Upper lobe of right lung (tissue), 1 donor: ENCODE data around the gene HGF. TPM values are rescaled to one million over a fixed set of nuclear protein-coding genes. Genes with fewer than 3 reads are reported as not detected.

Experiments used
- ATAC-seq: fragments of 200-7000 bp; cut with Tn5 transposase; one replicate; pipeline ENCODE4 v1.9.1; 2020; ENCODE audit warnings: mild to moderate bottlenecking, moderate library complexity
- DNase-seq: peaks from one replicate; pipeline ENCODE4 v3.0.0-alpha.2; 2020
- H3K27ac ChIP-seq: fragments of 200-600 bp; one replicate; pipeline ENCODE4 v1.8.0; 2022
- H3K27me3 ChIP-seq: fragments of 200-600 bp; one replicate; pipeline ENCODE4 v1.8.0; 2022; ENCODE audit warnings: mild to moderate bottlenecking
- H3K36me3 ChIP-seq: fragments of 200-600 bp; one replicate; pipeline ENCODE4 v1.8.0; 2022
- H3K4me1 ChIP-seq: fragments of 200-600 bp; one replicate; pipeline ENCODE4 v1.8.0; 2022
- H3K4me3 ChIP-seq: fragments of 200-600 bp; one replicate; pipeline ENCODE4 v1.8.0; 2022; ENCODE audit warnings: mild to moderate bottlenecking
- H3K9me3 ChIP-seq: fragments of 200-600 bp; one replicate; pipeline ENCODE4 v1.8.0; 2022
- intact Hi-C: fragments of 100-400 bp; cut with DNase I; formaldehyde crosslinking; loops from one replicate; pipeline ENCODE4 v1.11.0; 2022
- total RNA-seq: library from RNA; stranded (reverse); fragmentation: NEBNext Ultra II Directional; extraction: Animal tissue kit (Norgen Biotek cat#: 25700); gene quantifications from one replicate; pipeline ENCODE4 v1.2.1, GENCODE V29; 2021
- TF ChIP-seq, protein P1 (sequence below): fragments of 200-600 bp; IDR thresholded peaks from one replicate; pipeline ENCODE4 v1.8.0; 2022; ENCODE audit warnings: antibody characterized with exemption
- donor health status: DM: no; HTN: yes; CAD: no; lungs with severe emphysema.

The HGF gene
- total RNA-seq, 1 donor from 2014 or later: 26.5 TPM

DNA sequence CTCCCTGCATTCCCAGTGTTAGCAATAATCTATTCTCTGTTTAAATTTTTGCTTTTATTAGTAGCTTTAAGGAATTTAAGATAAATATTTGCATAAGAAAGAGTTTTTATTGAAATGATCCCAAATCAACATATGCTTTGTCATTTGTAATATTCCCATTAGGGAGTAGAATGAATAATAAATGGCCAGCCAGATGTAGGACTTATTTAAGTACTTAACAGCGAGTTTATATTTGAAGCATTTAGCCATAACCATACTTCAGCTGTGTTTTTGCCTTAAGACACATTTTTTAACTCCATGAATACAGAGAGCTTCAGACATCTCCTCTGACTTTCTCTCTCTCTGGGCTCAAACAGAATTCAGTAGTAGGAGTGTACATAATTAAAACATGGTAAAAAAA is 103.6 kb downstream of the HGF start:
- Histone ChIP-seq H3K9me3 (no peaks in the 10 kb centered on the region), H3K27me3 (no peaks in the 10 kb centered on the region), H3K4me3 (no peak overlapping the region), H3K4me1 (no peaks in the 10 kb centered on the region), H3K36me3 (no peaks in the 10 kb centered on the region), H3K27ac (no peak overlapping the region)
- intact Hi-C loops: no loop called here
- no peak for DNase-seq
- TF ChIP-seq, protein P1, sequence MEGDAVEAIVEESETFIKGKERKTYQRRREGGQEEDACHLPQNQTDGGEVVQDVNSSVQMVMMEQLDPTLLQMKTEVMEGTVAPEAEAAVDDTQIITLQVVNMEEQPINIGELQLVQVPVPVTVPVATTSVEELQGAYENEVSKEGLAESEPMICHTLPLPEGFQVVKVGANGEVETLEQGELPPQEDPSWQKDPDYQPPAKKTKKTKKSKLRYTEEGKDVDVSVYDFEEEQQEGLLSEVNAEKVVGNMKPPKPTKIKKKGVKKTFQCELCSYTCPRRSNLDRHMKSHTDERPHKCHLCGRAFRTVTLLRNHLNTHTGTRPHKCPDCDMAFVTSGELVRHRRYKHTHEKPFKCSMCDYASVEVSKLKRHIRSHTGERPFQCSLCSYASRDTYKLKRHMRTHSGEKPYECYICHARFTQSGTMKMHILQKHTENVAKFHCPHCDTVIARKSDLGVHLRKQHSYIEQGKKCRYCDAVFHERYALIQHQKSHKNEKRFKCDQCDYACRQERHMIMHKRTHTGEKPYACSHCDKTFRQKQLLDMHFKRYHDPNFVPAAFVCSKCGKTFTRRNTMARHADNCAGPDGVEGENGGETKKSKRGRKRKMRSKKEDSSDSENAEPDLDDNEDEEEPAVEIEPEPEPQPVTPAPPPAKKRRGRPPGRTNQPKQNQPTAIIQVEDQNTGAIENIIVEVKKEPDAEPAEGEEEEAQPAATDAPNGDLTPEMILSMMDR: no peak
- ATAC-seq: no peak

DNA sequence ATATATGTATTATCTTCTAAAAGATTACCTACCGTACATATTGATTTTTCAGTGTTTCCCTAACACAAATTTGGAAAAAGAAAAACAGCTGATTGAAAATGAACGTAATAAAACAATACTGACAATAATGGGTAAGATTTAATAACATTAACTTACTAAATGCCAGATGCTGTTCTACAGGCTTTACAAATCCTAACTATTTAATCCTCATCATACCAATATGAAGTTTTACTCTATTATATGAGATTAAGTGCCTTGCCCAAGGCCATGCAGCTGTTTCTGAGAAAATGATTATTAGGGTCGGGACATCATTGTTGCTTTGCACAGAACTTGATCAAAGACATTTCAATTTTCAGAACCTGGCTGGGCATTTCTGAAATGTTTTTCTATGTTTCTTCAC is 104.6 kb downstream of the HGF start:
- Histone ChIP-seq H3K9me3 (no peaks in the 10 kb centered on the region), H3K4me1 (no peaks in the 10 kb centered on the region), H3K36me3 (no peaks in the 10 kb centered on the region), H3K27ac (no peak overlapping the region), H3K27me3 (no peaks in the 10 kb centered on the region), H3K4me3 (no peak overlapping the region)
- intact Hi-C loops: no loop called here
- DNase-seq (no peak), ATAC-seq (no peak)
- TF ChIP-seq, protein P1: no peak

DNA sequence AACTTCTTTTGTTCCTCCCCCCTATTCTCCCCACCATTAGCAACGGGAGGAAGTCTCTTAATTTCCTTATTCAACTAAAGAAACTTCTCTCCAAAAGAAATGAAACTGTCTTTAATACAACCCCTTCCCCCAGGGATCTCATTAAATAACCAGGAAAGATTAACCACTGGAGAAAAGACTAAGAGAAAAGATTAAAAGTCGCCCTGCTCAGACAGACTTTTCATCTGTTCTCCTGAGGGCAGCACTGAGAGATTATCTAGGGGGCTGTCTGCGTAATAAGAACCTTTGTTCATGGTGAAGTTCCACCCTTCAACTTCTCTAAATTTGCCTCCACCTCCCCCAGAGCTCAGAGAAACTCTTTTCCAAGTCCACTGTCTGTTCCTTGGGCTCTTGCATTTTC is 105.5 kb downstream of the HGF start:
- ATAC-seq (no peak), DNase-seq (no peak)
- Histone ChIP-seq H3K4me1 (no peaks in the 10 kb centered on the region), H3K9me3 (no peaks in the 10 kb centered on the region), H3K27ac (no peak overlapping the region), H3K36me3 (no peaks in the 10 kb centered on the region), H3K27me3 (no peaks in the 10 kb centered on the region), H3K4me3 (no peak overlapping the region)
- intact Hi-C loops: no loop called here
- TF ChIP-seq, protein P1: no peak

DNA sequence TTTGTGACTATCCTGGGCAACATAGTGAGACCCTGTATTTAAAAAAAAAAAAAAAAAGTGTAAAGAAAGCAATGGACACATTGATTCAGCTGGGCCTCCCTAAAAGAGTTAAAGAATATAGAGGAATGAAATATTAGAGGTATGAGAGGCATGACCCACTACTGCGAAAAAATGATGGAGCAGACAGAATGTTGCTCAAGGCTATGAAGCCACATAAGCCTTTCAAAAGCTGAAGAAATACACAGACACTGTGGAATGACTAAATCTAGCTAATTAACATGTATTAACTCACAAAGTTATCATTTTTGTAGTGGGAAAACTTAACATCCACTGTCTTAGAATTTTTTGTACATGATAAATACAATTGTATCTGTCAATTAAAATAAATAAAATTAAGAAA is 107.3 kb downstream of the HGF start:
- Histone ChIP-seq H3K9me3 (no peaks in the 10 kb centered on the region), H3K4me1 (no peaks in the 10 kb centered on the region), H3K27ac (no peak overlapping the region), H3K27me3 (no peaks in the 10 kb centered on the region), H3K4me3 (no peak overlapping the region), H3K36me3 (no peaks in the 10 kb centered on the region)
- DNase-seq (no peak), ATAC-seq (no peak)
- intact Hi-C loops: no loop called here
- TF ChIP-seq, protein P1: no peak

DNA sequence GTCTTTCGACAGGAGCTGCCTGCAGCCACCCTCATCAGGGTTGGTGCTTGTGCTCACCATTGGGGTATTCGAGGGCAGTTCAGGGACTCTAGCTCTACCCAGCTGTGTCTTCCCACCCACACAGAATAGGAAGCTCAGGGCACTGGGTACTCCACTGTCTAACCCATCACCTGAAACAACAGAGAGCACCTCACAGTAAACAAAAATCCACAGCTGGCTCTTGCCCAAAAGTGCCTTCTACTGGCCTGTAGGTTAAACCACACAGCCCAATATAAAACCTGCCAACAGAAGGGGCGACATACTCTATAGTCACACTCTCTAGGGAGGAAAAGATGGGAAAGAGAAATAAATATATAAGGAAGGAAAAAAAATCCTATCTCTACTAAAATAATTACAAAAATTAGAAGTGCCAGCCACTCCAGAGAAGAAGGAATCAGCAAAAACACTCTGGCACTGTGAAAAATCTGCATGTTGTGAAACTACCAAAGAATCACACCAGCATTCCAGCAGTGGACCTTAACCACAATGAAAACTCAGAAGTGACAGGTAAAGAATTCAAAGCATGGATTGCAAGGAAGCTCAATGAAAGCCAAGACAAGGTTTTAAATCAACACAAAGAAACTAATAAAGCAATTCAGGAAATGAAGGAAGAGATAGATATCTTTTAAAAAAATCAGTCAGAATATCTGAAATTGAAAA is 110.0 kb downstream of the HGF start:
- TF ChIP-seq, protein P1: no peak
- H3K27me3 ChIP-seq: no peaks in the 10 kb centered on the region
- H3K4me3 ChIP-seq: no peak overlapping the region
- no peak overlapping the region for H3K27ac ChIP-seq
- ATAC-seq (no peak), DNase-seq (no peak)
- H3K9me3 ChIP-seq: no peaks in the 10 kb centered on the region
- intact Hi-C loops: no loop called here
- H3K4me1 ChIP-seq: no peaks in the 10 kb centered on the region
- no peaks in the 10 kb centered on the region for H3K36me3 ChIP-seq

DNA sequence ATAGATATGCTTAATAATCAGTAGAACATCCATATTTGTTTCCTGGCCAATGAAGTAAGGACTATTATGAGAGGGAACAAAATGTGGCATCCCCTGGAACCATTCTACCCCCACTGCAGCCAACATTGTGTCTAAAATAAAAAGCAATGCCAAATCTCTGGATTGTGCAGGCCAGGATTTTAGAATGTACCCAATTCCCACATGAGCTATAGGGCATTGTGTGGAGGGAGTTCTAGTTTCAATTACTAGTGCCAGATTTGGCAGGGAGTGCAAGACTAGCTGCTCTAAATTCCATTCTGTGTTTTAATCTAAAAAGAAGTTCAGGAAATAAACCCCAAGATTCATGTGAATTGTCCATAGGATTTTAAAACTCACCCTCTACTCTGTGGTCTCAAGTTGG is 112.3 kb downstream of the HGF start:
- H3K27ac ChIP-seq: no peak overlapping the region
- ATAC-seq (no peak), DNase-seq (no peak)
- no peaks in the 10 kb centered on the region for H3K36me3 ChIP-seq
- H3K4me3 ChIP-seq: no peak overlapping the region
- H3K27me3 ChIP-seq: no peaks in the 10 kb centered on the region
- intact Hi-C loops: no loop called here
- no peaks in the 10 kb centered on the region for H3K9me3 ChIP-seq
- TF ChIP-seq, protein P1: no peak
- no peaks in the 10 kb centered on the region for H3K4me1 ChIP-seq
